ENCODE results near the gene SEC24B.
"Not testable (repeated sequence)": the region's sequence is repeated elsewhere in the genome, so short reads cannot be mapped to it uniquely, and the experiment has no call there.

The SEC24B gene

GRCh38 chr4:109432203-109432602 is 1.4 kb upstream of the SEC24B start:
- no peak for DNase-seq (ENCODE audit: low read depth in 2 of 2, low spot score in 1 of 2)

GRCh38 chr4:109432696-109433095 is 919 bp upstream of the SEC24B start:
- no peak for DNase-seq (ENCODE audit: low read depth in 2 of 2, low spot score in 1 of 2)

- no peak for DNase-seq (ENCODE audit: low read depth in 2 of 2, low spot score in 1 of 2)
Measured at GRCh38 chr4:109434007-109434971, 674 bp downstream of the SEC24B start.

GRCh38 chr4:109435635-109436034 is 2.0 kb downstream of the SEC24B start:
- no peak for DNase-seq (ENCODE audit: low read depth in 2 of 2, low spot score in 1 of 2)

- no peak for DNase-seq (ENCODE audit: low read depth in 2 of 2, low spot score in 1 of 2)
Measured at GRCh38 chr4:109436504-109436903, 2.9 kb downstream of the SEC24B start.

- no peak for DNase-seq (ENCODE audit: low read depth in 2 of 2, low spot score in 1 of 2)
Measured at GRCh38 chr4:109440948-109441347, 7.3 kb downstream of the SEC24B start.

- no peak for DNase-seq (ENCODE audit: low read depth in 2 of 2, low spot score in 1 of 2)
Measured at GRCh38 chr4:109441862-109442458, 8.3 kb downstream of the SEC24B start.

GRCh38 chr4:109444182-109444844 is 10.7 kb downstream of the SEC24B start:
- DNase-seq (ENCODE audit: low read depth in 2 of 2, low spot score in 1 of 2): no peak

GRCh38 chr4:109447278-109447677 is 13.7 kb downstream of the SEC24B start:
- DNase-seq (ENCODE audit: low read depth in 2 of 2, low spot score in 1 of 2): no peak

- no peak for DNase-seq (ENCODE audit: low read depth in 2 of 2, low spot score in 1 of 2)
Measured at GRCh38 chr4:109451544-109452273, 18.1 kb downstream of the SEC24B start.

- not testable (repeated sequence) for DNase-seq (ENCODE audit: low read depth in 2 of 2, low spot score in 1 of 2)
Measured at GRCh38 chr4:109453110-109453509, 19.5 kb downstream of the SEC24B start.

GRCh38 chr4:109462297-109462696 is 28.7 kb downstream of the SEC24B start:
- DNase-seq (ENCODE audit: low read depth in 2 of 2, low spot score in 1 of 2): no peak

GRCh38 chr4:109462802-109463201 is 29.2 kb downstream of the SEC24B start:
- no peak for DNase-seq (ENCODE audit: low read depth in 2 of 2, low spot score in 1 of 2)

- no peak for DNase-seq (ENCODE audit: low read depth in 2 of 2, low spot score in 1 of 2)
Measured at GRCh38 chr4:109465069-109465468, 31.5 kb downstream of the SEC24B start.

- no peak for DNase-seq (ENCODE audit: low read depth in 2 of 2, low spot score in 1 of 2)
Measured at GRCh38 chr4:109469915-109470314, 36.3 kb downstream of the SEC24B start.

- DNase-seq (ENCODE audit: low read depth in 2 of 2, low spot score in 1 of 2): no peak
Measured at GRCh38 chr4:109472343-109472761, 38.7 kb downstream of the SEC24B start.

- DNase-seq (ENCODE audit: low read depth in 2 of 2, low spot score in 1 of 2): no peak
Measured at GRCh38 chr4:109473824-109474223, 40.2 kb downstream of the SEC24B start.

- DNase-seq (ENCODE audit: low read depth in 2 of 2, low spot score in 1 of 2): no peak
Measured at GRCh38 chr4:109486007-109486406, 52.4 kb downstream of the SEC24B start.

GRCh38 chr4:109494563-109494962 is 60.9 kb downstream of the SEC24B start:
- DNase-seq (ENCODE audit: low read depth in 2 of 2, low spot score in 1 of 2): no peak

GRCh38 chr4:109495514-109495913 is 61.9 kb downstream of the SEC24B start:
- no peak for DNase-seq (ENCODE audit: low read depth in 2 of 2, low spot score in 1 of 2)

GRCh38 chr4:109496875-109497274 is 63.3 kb downstream of the SEC24B start:
- no peak for DNase-seq (ENCODE audit: low read depth in 2 of 2, low spot score in 1 of 2)
